Pericardium fibroblast (primary cell): ENCODE measurements around the gene C10orf95. TPM values are rescaled to one million over a fixed set of nuclear protein-coding genes. Genes with fewer than 3 reads are reported as not detected.

Source experiments
- total RNA-seq: library from RNA; depleted of rRNA; stranded (reverse); fragments of >200 nt; gene quantifications from 2 replicates; pipeline ENCODE4 v1.2.3, GENCODE V29; 2015

The C10orf95 gene
- total RNA-seq = not detected in 2 replicates

GRCh38 chr10:102451105-102451969, at the start of gene C10orf95:
Gene C10orf95, minus strand, starts transcription at chr10:102451543. Its CDS starts 450 bp downstream, at chr10:102451093.

GRCh38 chr10:102432162-102432950, 19.0 kb downstream of the C10orf95 start, which contains the start of gene CUEDC2:
Gene CUEDC2, minus strand, starts transcription at chr10:102432574. Its CDS starts 7,386 bp downstream, at chr10:102425188.

GRCh38 chr10:102420714-102421506, 30.4 kb downstream of the C10orf95 start, which contains the start of gene FBXL15:
Gene FBXL15, plus strand, starts transcription at chr10:102420836. Its CDS starts 294 bp downstream, at chr10:102421130.

GRCh38 chr10:102418622-102419268, 32.6 kb downstream of the C10orf95 start, which contains the start of gene PSD:
Gene PSD, minus strand, starts transcription at chr10:102418785. Its CDS starts 1,747 bp downstream, at chr10:102417038.

Other genes starting within 250 kb of the C10orf95 start
- 0.68 and 1.2 TPM in 2 replicates for gene ELOVL3, start 225.2 kb downstream of the C10orf95 start, total RNA-seq
- 0.17 and 1.5 TPM in 2 replicates for gene PITX3, start 210.0 kb downstream of the C10orf95 start, total RNA-seq
- 36.1 and 43.4 TPM in 2 replicates for gene GBF1, start 206.0 kb downstream of the C10orf95 start, total RNA-seq
- gene NFKB2, start 55.8 kb downstream of the C10orf95 start, total RNA-seq = 12.8 and 17.5 TPM in 2 replicates
- 6.4 and 12.1 TPM in 2 replicates for gene PSD, start 32.8 kb downstream of the C10orf95 start, total RNA-seq
- 11.4 and 17.8 TPM in 2 replicates for gene FBXL15, start 30.7 kb downstream of the C10orf95 start, total RNA-seq
- 81.8 and 83.4 TPM in 2 replicates for gene CUEDC2, start 19.0 kb downstream of the C10orf95 start, total RNA-seq
- 68.0 and 114 TPM in 2 replicates for gene ACTR1A, start 51.2 kb upstream of the C10orf95 start, total RNA-seq
- gene SUFU, start 52.4 kb upstream of the C10orf95 start, total RNA-seq = 8.2 and 9.0 TPM in 2 replicates
- 96.6 and 109 TPM in 2 replicates for gene TRIM8, start 192.9 kb upstream of the C10orf95 start, total RNA-seq